ENCODE data around the gene UBE2R2. TPM values are rescaled to one million over a fixed set of nuclear protein-coding genes. Genes with fewer than 3 reads are reported as not detected.
"Not testable (repeated sequence)": the region's sequence is repeated elsewhere in the genome, so short reads cannot be mapped to it uniquely, and the experiment has no call there.

UBE2R2 gene
- polyA plus RNA-seq, 1 donor from 2014 or later = 45.0 TPM

- peak within 1 kb of the TSS; percentile 64 for H3K9ac ChIP-seq (ENCODE audit: low read length)
- no peaks in the 10 kb centered on the region for H3K9me2 ChIP-seq (ENCODE audit: insufficient read depth, low read length)
- H3K9me3 ChIP-seq (ENCODE audit: low read length) = no peaks in the 10 kb centered on the region
- H3K4me2 ChIP-seq (ENCODE audit: low read length) = peak within 1 kb of the TSS; percentile 52
- peak within 1 kb of the TSS; percentile 49 for H3K4me3 ChIP-seq (ENCODE audit: low read length)
- H4K20me1 ChIP-seq (ENCODE audit: insufficient read depth) = no peaks in the 10 kb centered on the region
- H3K36me3 ChIP-seq (ENCODE audit: insufficient read depth, low read length) = no peaks in the 10 kb centered on the region
- H3F3A ChIP-seq (ENCODE audit: insufficient read depth, low read length, poor library complexity, severe bottlenecking) = no peaks in the 10 kb centered on the region
- H3K27ac ChIP-seq (ENCODE audit: low read length) = peak within 1 kb of the TSS; percentile 97
- no peak within 1 kb of the TSS for H2AFZ ChIP-seq (ENCODE audit: low read depth, low read length)
- TF ChIP-seq TAF1 (IDR thresholded peaks at IDR 0.05; ENCODE audit: low read depth) (no peak), EP300 (conservative IDR thresholded peaks at IDR 0.05; ENCODE audit: poor library complexity, severe bottlenecking) (no peak), EZH2 (IDR thresholded peaks at IDR 0.05; ENCODE audit: borderline replicate concordance, insufficient read depth, low read length, poor library complexity, severe bottlenecking) (no peak), SMC3 (conservative IDR thresholded peaks at IDR 0.05; ENCODE audit: poor library complexity) (no peak), RAD21 (conservative IDR thresholded peaks at IDR 0.05) (no peak), CTCF (IDR thresholded peaks at IDR 0.05; ENCODE audit: poor library complexity, severe bottlenecking) (no peak), POLR2AphosphoS5 (IDR thresholded peaks at IDR 0.05) (no peak), MXI1 (conservative IDR thresholded peaks at IDR 0.05; ENCODE audit: poor library complexity, severe bottlenecking) (no peak), REST (IDR thresholded peaks at IDR 0.05; ENCODE audit: borderline replicate concordance) (no peak)
- no peaks in the 10 kb centered on the region for H3K79me2 ChIP-seq (replicated peaks; ENCODE audit: insufficient read depth, low read length)
- no peaks in the 10 kb centered on the region for H3K27me3 ChIP-seq (ENCODE audit: insufficient read depth, low read depth, low read length)
Observed at GRCh38 chr9:33795281-33795680, 21.7 kb upstream of the UBE2R2 start, which contains the start of gene PRSS3. Gene PRSS3, plus strand, starts transcription at chr9:33795561. Its CDS starts 13 bp downstream, at chr9:33795574.

- Histone ChIP-seq H3K4me3 (ENCODE audit: low read length) (no peak overlapping the region), H3F3A (ENCODE audit: insufficient read depth, low read length, poor library complexity, severe bottlenecking) (no peaks in the 10 kb centered on the region), H2AFZ (ENCODE audit: low read depth, low read length) (no peak overlapping the region), H3K27ac (ENCODE audit: low read length) (peak overlapping the region; percentile 97), H3K27me3 (ENCODE audit: insufficient read depth, low read depth, low read length) (no peaks in the 10 kb centered on the region), H3K79me2 (replicated peaks; ENCODE audit: insufficient read depth, low read length) (no peaks in the 10 kb centered on the region), H3K9me3 (ENCODE audit: low read length) (no peaks in the 10 kb centered on the region), H3K4me2 (ENCODE audit: low read length) (no peak overlapping the region), H3K9ac (ENCODE audit: low read length) (no peak overlapping the region), H3K9me2 (ENCODE audit: insufficient read depth, low read length) (no peaks in the 10 kb centered on the region), H3K36me3 (ENCODE audit: insufficient read depth, low read length) (no peaks in the 10 kb centered on the region), H4K20me1 (ENCODE audit: insufficient read depth) (no peaks in the 10 kb centered on the region)
- TF ChIP-seq RAD21 (conservative IDR thresholded peaks at IDR 0.05) (no peak), EP300 (conservative IDR thresholded peaks at IDR 0.05; ENCODE audit: poor library complexity, severe bottlenecking) (no peak), CTCF (IDR thresholded peaks at IDR 0.05; ENCODE audit: poor library complexity, severe bottlenecking) (no peak), EZH2 (IDR thresholded peaks at IDR 0.05; ENCODE audit: borderline replicate concordance, insufficient read depth, low read length, poor library complexity, severe bottlenecking) (no peak)
Observed at GRCh38 chr9:33795819-33796218, 21.1 kb upstream of the UBE2R2 start.

- H4K20me1 ChIP-seq (ENCODE audit: insufficient read depth); H3K9me3 ChIP-seq (ENCODE audit: low read length); H3K36me3 ChIP-seq (ENCODE audit: insufficient read depth, low read length); H3K4me3 ChIP-seq (ENCODE audit: low read length); H3F3A ChIP-seq (ENCODE audit: insufficient read depth, low read length, poor library complexity, severe bottlenecking); H2AFZ ChIP-seq (ENCODE audit: low read depth, low read length); H3K27me3 ChIP-seq (ENCODE audit: insufficient read depth, low read depth, low read length); H3K4me2 ChIP-seq (ENCODE audit: low read length); H3K9me2 ChIP-seq (ENCODE audit: insufficient read depth, low read length); H3K79me2 ChIP-seq (replicated peaks; ENCODE audit: insufficient read depth, low read length); H3K9ac ChIP-seq (ENCODE audit: low read length); H3K27ac ChIP-seq (ENCODE audit: low read length): not testable (repeated sequence)
Observed at GRCh38 chr9:33796679-33797078, 20.3 kb upstream of the UBE2R2 start.

All from neural cell (in vitro differentiated cells).